PC-3 (cell line): Measurements from ENCODE around the gene STING1. TPM values are rescaled to one million over a fixed set of nuclear protein-coding genes. Genes with fewer than 3 reads are reported as not detected.
"Not testable (repeated sequence)": the region's sequence is repeated elsewhere in the genome, so short reads cannot be mapped to it uniquely, and the experiment has no call there.

Source experiments
- ATAC-seq: fragments of 200-7000 bp; cut with Tn5 transposase; 2 replicates; pipeline ENCODE4 v1.9.1; 2020; ENCODE audit warnings: mild to moderate bottlenecking, moderate library complexity
- BruUV-seq: library from RNA; stranded (reverse); fragments of 400-500 nt; replicated peaks from 2 replicates; lab custom pipeline; 2021; lab: Mats Ljungman, UMichigan
- CTCF ChIA-PET: fragments of 300-600 bp; sonication (Branson Sonifier 250); formaldehyde crosslinking; loops from one replicate; lab custom pipeline; 2022; ENCODE audit warnings: antibody characterized with exemption; lab: Charles Lee
- POLR2A ChIA-PET: fragments of 300-600 bp; sonication (Branson Sonifier 250); formaldehyde crosslinking; loops from one replicate; lab custom pipeline; 2022; ENCODE audit warnings: antibody characterized with exemption; ENCODE audit not compliant: unreplicated experiment; lab: Charles Lee
- DNase-seq: peaks from one replicate; pipeline ENCODE4 v3.0.0-alpha.2; 2015
- H2AFZ ChIP-seq: fragments of 300-600 bp; sonication (generic); 2 replicates; pipeline ENCODE4 v1.6.0; 2016; ENCODE audit warnings: antibody characterized with exemption, low read length
- H3F3A ChIP-seq: fragments of 300-600 bp; sonication (generic); one replicate; pipeline ENCODE4 v1.6.0; 2017; ENCODE audit warnings: antibody characterized with exemption, low read length, control low read depth, mild to moderate bottlenecking; ENCODE audit not compliant: unreplicated experiment
- H3K27ac ChIP-seq: fragments of 300-600 bp; sonication (generic); 2 replicates; pipeline ENCODE4 v1.5.1; 2016; ENCODE audit warnings: mild to moderate bottlenecking, low read length
- H3K27me3 ChIP-seq: fragments of 300-600 bp; sonication (generic); 2 replicates; pipeline ENCODE4 v1.6.1; 2016; ENCODE audit warnings: low read length, mixed read lengths
- H3K36me3 ChIP-seq: fragments of 300-600 bp; sonication (generic); 2 replicates; pipeline ENCODE4 v1.6.1; 2016; ENCODE audit warnings: low read depth, mixed run types, low read length, mixed read lengths
- H3K4me1 ChIP-seq: fragments of 300-600 bp; sonication (generic); 2 replicates; pipeline ENCODE4 v1.5.1; 2016; ENCODE audit warnings: low read length; ENCODE audit not compliant: insufficient read depth
- H3K4me2 ChIP-seq: fragments of 300-600 bp; sonication (generic); 2 replicates; pipeline ENCODE4 v1.6.0; 2016; ENCODE audit warnings: low read length
- H3K4me3 ChIP-seq: fragments of 300-600 bp; sonication (generic); 2 replicates; pipeline ENCODE4 v1.5.1; 2016; ENCODE audit warnings: mild to moderate bottlenecking, low read length, mixed read lengths
- H3K79me2 ChIP-seq: fragments of 300-600 bp; sonication (generic); 2 replicates; pipeline ENCODE4 v1.6.1; 2017; ENCODE audit warnings: low read length, mixed read lengths
- H3K9ac ChIP-seq: fragments of 300-600 bp; sonication (generic); 2 replicates; pipeline ENCODE4 v1.6.0; 2016; ENCODE audit warnings: mild to moderate bottlenecking, low read length
- H3K9me2 ChIP-seq: fragments of 300-600 bp; sonication (generic); replicated peaks from 2 replicates; pipeline ENCODE4 v1.6.1; 2016; ENCODE audit warnings: mixed run types, low read length, mixed read lengths
- H3K9me3 ChIP-seq: fragments of 300-600 bp; sonication (generic); 2 replicates; pipeline ENCODE4 v1.6.1; 2016; ENCODE audit warnings: low read length, mixed read lengths
- H4K20me1 ChIP-seq: fragments of 300-600 bp; sonication (generic); 2 replicates; pipeline ENCODE4 v1.6.1; 2016; ENCODE audit warnings: low read length, mixed read lengths
- CTCF ChIP-seq: fragments of 300-600 bp; sonication (generic); conservative IDR thresholded peaks from 2 replicates; pipeline ENCODE4 v1.5.1; 2017; ENCODE audit warnings: antibody characterized with exemption, low read depth, mild to moderate bottlenecking, low read length
- EZH2 ChIP-seq: fragments of 300-600 bp; sonication (generic); IDR thresholded peaks from one replicate; pipeline ENCODE4 v1.6.1; 2017; ENCODE audit warnings: antibody characterized with exemption, mild to moderate bottlenecking, low read length; ENCODE audit not compliant: unreplicated experiment
- EZH2phosphoT487 ChIP-seq: fragments of 300-600 bp; sonication (generic); IDR thresholded peaks from 2 replicates; pipeline ENCODE4 v1.6.1; 2018; ENCODE audit warnings: mild to moderate bottlenecking, antibody characterized with exemption, low read length, borderline replicate concordance
- intact Hi-C: fragments of 100-400 bp; cut with micrococcal nuclease; formaldehyde crosslinking; loops from 2 replicates; pipeline ENCODE4 v1.9.0; 2023
- total RNA-seq: library from RNA; depleted of rRNA; stranded (reverse); fragments of >200 nt; gene quantifications from 2 replicates; pipeline ENCODE4 v1.2.3, GENCODE V29; 2014

STING1 gene
- total RNA-seq, 1 experiment from 2014 or later: 12.6 TPM

- BruUV-seq: no TSS peak
- Histone ChIP-seq H3K4me3 (peak overlapping the region; percentile 53), H3K9ac (peak overlapping the region; percentile 52), H3K36me3 (no peaks in the 10 kb centered on the region), H3K4me1 (peaks cover 20% of the 10 kb centered on the region), H3K27ac (peak overlapping the region; percentile 90), H2AFZ (peak overlapping the region; percentile 80), H3K9me3 (no peaks in the 10 kb centered on the region), H3K27me3 (no peaks in the 10 kb centered on the region), H3K4me2 (peak overlapping the region; percentile 77), H3F3A (no peaks in the 10 kb centered on the region), H4K20me1 (no peaks in the 10 kb centered on the region), H3K9me2 (no peaks in the 10 kb centered on the region), H3K79me2 (no peaks in the 10 kb centered on the region)
- DNase-seq (no peak), ATAC-seq (peak; percentile 30)
- 0 out of 2 replicates have a peak, but pooled peaks have one; percentile 15 for TF ChIP-seq CTCF
- TF ChIP-seq EZH2phosphoT487: no peak
- TF ChIP-seq EZH2: no peak
- intact Hi-C loops: no loop called here
- CTCF ChIA-PET: no interaction called here
- POLR2A ChIA-PET: interaction anchor here (0.7 kb wide), 1 partner anchor 68 kb away, joined by 3 read pairs; no protein-coding TSS in a partner anchor
Observed at GRCh38 chr5:139481580-139482049, 943 bp downstream of the STING1 start.

GRCh38 chr5:139481122-139481533 lies 1.4 kb downstream of the STING1 start:
- Histone ChIP-seq H3F3A (no peaks in the 10 kb centered on the region), H3K4me2 (peak overlapping the region; percentile 77), H3K9ac (peak overlapping the region; percentile 52; the same call in 1 of the 2 replicates), H3K27ac (no peak overlapping the region), H3K9me2 (no peaks in the 10 kb centered on the region), H4K20me1 (no peaks in the 10 kb centered on the region), H2AFZ (no peak overlapping the region), H3K4me1 (peaks cover 20% of the 10 kb centered on the region), H3K27me3 (no peaks in the 10 kb centered on the region), H3K9me3 (no peaks in the 10 kb centered on the region), H3K4me3 (peak overlapping the region; percentile 53; the same call in 1 of the 2 replicates), H3K36me3 (no peaks in the 10 kb centered on the region), H3K79me2 (no peaks in the 10 kb centered on the region)
- POLR2A ChIA-PET: no interaction called here
- DNase-seq (no peak), ATAC-seq (no peak)
- intact Hi-C loops: no loop called here
- BruUV-seq: no TSS peak
- no peak for TF ChIP-seq EZH2phosphoT487
- no peak for TF ChIP-seq EZH2
- no peak for TF ChIP-seq CTCF
- CTCF ChIA-PET: no interaction called here

- CTCF ChIA-PET: interaction anchor here (0.7 kb wide), 1 partner anchor 37 kb away, joined by 3 read pairs; no protein-coding TSS in a partner anchor
Observed at GRCh38 chr5:139479729-139480128, 2.8 kb downstream of the STING1 start.

GRCh38 chr5:139478657-139479423 lies 3.7 kb downstream of the STING1 start:
- H3K27ac ChIP-seq, H3K4me3 ChIP-seq, DNase-seq, H4K20me1 ChIP-seq, H3K9ac ChIP-seq, H3K79me2 ChIP-seq, POLR2A ChIA-PET, H2AFZ ChIP-seq, H3K36me3 ChIP-seq, CTCF ChIA-PET, H3K9me3 ChIP-seq, H3F3A ChIP-seq, BruUV-seq, ATAC-seq, H3K27me3 ChIP-seq, H3K4me2 ChIP-seq, H3K9me2 ChIP-seq, intact Hi-C loops: not testable (repeated sequence)
- H3K4me1 ChIP-seq: peaks cover 20% of the 10 kb centered on the region

More at GRCh38 chr5:139479729-139480128, 2.8 kb downstream of the STING1 start:
- H3K4me3 ChIP-seq, H3K4me2 ChIP-seq, BruUV-seq, DNase-seq, H3K9me2 ChIP-seq, H3K27me3 ChIP-seq, H3K79me2 ChIP-seq, H3K27ac ChIP-seq, intact Hi-C loops, H3K9ac ChIP-seq, H3K9me3 ChIP-seq, ATAC-seq, POLR2A ChIA-PET, H4K20me1 ChIP-seq, H2AFZ ChIP-seq, H3K36me3 ChIP-seq, H3F3A ChIP-seq: not testable (repeated sequence)
- H3K4me1 ChIP-seq: peaks cover 20% of the 10 kb centered on the region
